ENCODE measurements around the gene PCNX1. TPM values are rescaled to one million over a fixed set of nuclear protein-coding genes. Genes with fewer than 3 reads are reported as not detected.
A peak's percentile ranks its signal among the peaks of the same experiment; 100 is the strongest.

The PCNX1 gene
- total and polyA plus RNA-seq, 2 experiments from 2014 or later, result 6.9 to 33.5 TPM

DNA sequence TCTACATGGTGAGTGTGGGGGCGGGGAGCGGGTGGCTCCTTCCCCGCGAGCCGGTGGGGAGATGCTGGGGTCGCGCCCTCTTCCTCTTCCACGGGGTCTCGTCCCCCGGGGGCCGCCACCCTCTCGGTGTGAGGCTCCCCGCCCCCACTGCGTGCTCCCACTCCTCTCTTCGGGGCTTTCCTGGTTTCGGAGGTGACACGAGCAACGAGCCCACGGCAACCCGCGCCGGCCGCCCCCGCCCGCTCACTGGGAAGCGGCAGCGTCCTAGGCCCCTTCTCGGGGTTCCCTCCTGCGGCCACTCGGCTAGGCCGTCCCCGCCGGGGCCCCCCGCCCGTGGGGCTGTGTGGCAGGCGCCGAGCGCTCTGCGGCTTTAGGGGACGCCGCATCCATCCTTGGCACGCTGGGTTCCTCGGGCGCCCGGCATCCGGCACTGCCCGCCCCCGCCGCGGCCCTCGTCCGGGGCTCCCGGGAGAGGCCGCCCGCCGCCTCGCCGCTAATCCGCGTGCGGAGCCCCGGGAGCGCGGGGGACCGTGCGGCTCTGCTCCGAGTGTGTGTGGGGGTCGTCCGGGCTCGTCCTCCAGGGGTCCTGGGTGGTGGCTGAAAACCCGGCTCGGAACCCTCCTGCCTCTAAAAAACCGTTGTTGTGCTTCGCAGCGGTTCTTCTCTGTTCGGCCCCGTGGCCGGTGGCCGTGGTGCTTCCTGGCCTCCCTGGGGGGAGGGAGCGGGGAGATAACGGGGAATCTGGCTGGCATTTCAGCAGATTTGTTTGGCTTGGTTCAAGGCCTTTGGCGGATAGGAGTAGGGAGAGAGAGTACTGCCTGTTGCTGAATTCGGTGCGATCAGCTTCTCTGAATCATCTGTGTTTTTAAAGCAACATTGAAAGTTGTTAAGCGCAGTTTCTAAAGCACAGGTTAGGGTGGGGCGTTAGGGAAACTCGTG lies 1.0 kb downstream of the PCNX1 start:
- H3K4me3 ChIP-seq, result peak overlapping the region; percentile 80
- peaks cover 4% of the 10 kb centered on the region; the same call in 1 of the 2 replicates for H4K20me1 ChIP-seq (ENCODE audit: insufficient read depth)
- H3K9ac ChIP-seq, result peak overlapping the region; percentile 93
- H3K4me1 ChIP-seq (ENCODE audit: insufficient read depth), result peaks cover 46% of the 10 kb centered on the region
- in situ Hi-C loops (cut with MboI), result no loop called here
- peak overlapping the region; percentile 91 for H3K4me2 ChIP-seq (ENCODE audit: unreplicated experiment)
- H3K9me2 ChIP-seq (ENCODE audit: insufficient read depth), result no peaks in the 10 kb centered on the region
- H3K27me3 ChIP-seq (replicated peaks; ENCODE audit: insufficient read depth), result no peaks in the 10 kb centered on the region
- H3K9me3 ChIP-seq (ENCODE audit: low read depth), result no peaks in the 10 kb centered on the region
- H3F3A ChIP-seq (ENCODE audit: insufficient read depth), result peaks cover 15% of the 10 kb centered on the region
- H3K27ac ChIP-seq, result peak overlapping the region; percentile 83
- H3K79me2 ChIP-seq (ENCODE audit: insufficient read depth), result peaks cover 66% of the 10 kb centered on the region
- no peaks in the 10 kb centered on the region for H3K36me3 ChIP-seq (ENCODE audit: low read depth)
- peak; percentile 78 for DNase-seq
- H2AFZ ChIP-seq, result peak overlapping the region; percentile 59
- 1 to 2% methylated on average over 47 to 65 of the region's 87 CpGs for WGBS, 2 experiments (ENCODE audit: low coverage in 1 of 2, low lambda C conversion rate in 2 of 2, missing lambda C conversion rate in 2 of 2)
- TF ChIP-seq EZH2phosphoT487 (IDR thresholded peaks at IDR 0.05; ENCODE audit: insufficient read depth, low read depth) (no peak), EZH2 (IDR thresholded peaks at IDR 0.05; ENCODE audit: insufficient read depth, poor library complexity, severe bottlenecking) (no peak)

DNA sequence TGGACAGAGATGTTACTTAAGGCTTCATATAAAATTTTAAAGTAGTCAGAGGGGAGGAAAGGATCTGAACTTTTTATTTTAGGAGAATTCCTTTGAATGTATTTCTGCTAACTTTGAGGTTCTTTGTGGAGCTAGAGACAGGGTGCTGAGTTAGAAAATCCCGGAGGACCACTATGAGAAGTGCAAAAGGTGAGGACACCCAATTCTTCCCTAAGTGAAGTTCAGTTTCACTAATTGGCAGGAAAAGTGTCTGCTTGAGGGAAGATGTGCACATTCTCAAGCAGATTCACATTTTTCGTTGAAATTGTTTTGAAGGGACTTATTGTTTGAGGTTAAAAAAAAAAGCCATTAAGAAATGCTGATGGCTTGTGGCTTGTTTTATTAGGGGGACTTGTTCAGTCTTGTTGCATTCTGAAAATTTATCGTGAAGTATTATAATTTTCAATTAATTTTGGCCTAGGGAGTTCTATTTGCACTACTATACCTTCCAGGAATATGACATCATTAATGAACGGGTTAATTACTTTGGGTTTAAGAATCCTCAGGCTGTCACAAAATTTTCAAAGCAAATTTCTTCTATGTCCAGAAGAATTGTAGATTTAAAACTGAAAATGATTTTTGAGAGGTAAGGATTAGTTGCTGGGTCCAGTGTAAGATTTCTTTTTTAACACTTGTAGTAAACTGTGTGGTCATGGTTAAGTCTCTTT lies 1.8 kb downstream of the PCNX1 start:
- H3K9ac ChIP-seq, result peak overlapping the region; percentile 93
- H2AFZ ChIP-seq, result peak overlapping the region; percentile 59
- TF ChIP-seq EZH2phosphoT487 (IDR thresholded peaks at IDR 0.05; ENCODE audit: insufficient read depth, low read depth) (no peak), EZH2 (IDR thresholded peaks at IDR 0.05; ENCODE audit: insufficient read depth, poor library complexity, severe bottlenecking) (no peak)
- peak overlapping the region; percentile 80 for H3K4me3 ChIP-seq
- no peaks in the 10 kb centered on the region for H3K9me2 ChIP-seq (ENCODE audit: insufficient read depth)
- H3K36me3 ChIP-seq (ENCODE audit: low read depth), result no peaks in the 10 kb centered on the region
- H4K20me1 ChIP-seq (ENCODE audit: insufficient read depth), result peaks cover 6% of the 10 kb centered on the region; the same call in 1 of the 2 replicates
- H3K27ac ChIP-seq, result peak overlapping the region; percentile 83
- in situ Hi-C loops (cut with MboI), result no loop called here
- H3K4me1 ChIP-seq (ENCODE audit: insufficient read depth), result peaks cover 46% of the 10 kb centered on the region
- H3K9me3 ChIP-seq (ENCODE audit: low read depth), result no peaks in the 10 kb centered on the region
- no peak for DNase-seq
- peaks cover 15% of the 10 kb centered on the region for H3F3A ChIP-seq (ENCODE audit: insufficient read depth)
- peak overlapping the region; percentile 91 for H3K4me2 ChIP-seq (ENCODE audit: unreplicated experiment)
- 2% methylated on average over 4 of the region's 4 CpGs for WGBS, 2 experiments (ENCODE audit: low coverage in 1 of 2, low lambda C conversion rate in 2 of 2, missing lambda C conversion rate in 2 of 2)
- H3K79me2 ChIP-seq (ENCODE audit: insufficient read depth), result peaks cover 75% of the 10 kb centered on the region
- no peaks in the 10 kb centered on the region for H3K27me3 ChIP-seq (replicated peaks; ENCODE audit: insufficient read depth)

DNA sequence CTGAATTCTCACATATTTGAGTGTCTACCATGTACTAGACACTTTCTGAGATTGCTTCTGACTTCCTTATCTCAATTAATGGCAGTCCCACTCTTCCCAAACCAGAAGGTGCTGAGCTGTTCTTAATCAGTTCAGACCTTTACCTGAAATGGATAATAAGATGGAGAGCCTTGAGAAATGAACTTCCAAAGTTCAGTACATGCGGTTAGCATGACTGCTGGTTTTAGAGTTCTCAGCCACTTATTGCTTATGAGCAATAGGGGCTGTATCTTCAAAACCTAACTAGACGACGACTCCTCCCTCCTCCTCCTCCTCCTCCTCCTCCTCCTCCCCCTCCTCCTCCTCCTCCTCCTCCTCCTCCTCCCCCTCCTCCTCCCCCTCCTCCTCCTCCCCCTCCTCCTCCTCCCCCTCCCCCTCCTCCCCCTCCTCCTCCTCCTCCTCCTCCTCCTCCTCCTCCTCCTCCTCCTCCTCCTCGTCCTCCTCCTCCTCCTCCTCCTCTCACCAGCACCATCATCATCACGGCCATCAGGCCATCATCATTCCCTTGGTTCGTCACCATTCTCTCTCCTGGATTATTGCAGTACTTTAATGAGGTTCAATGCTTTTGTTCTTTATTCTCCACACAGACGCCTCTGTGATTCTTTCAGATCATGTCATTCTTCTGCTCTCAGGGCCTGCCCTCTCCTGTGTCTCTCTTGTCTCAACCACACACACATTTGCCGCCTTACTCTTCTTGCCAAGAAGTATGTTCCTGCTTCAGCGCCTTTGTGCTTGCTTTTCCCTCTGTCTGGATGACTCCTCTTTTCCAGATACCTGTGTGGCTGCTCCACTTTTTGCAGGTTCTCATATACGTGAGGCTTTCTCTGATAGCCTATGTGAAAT lies 2.7 kb downstream of the PCNX1 start:
- H3K79me2 ChIP-seq (ENCODE audit: insufficient read depth), result peaks cover 84% of the 10 kb centered on the region
- peak overlapping the region; percentile 91 for H3K4me2 ChIP-seq (ENCODE audit: unreplicated experiment)
- in situ Hi-C loops (cut with MboI), result no loop called here
- H3F3A ChIP-seq (ENCODE audit: insufficient read depth), result peaks cover 15% of the 10 kb centered on the region
- peak overlapping the region; percentile 80 for H3K4me3 ChIP-seq
- H4K20me1 ChIP-seq (ENCODE audit: insufficient read depth), result peaks cover 15% of the 10 kb centered on the region; the same call in 1 of the 2 replicates
- DNase-seq, result peak; percentile 54
- peak overlapping the region; percentile 93 for H3K9ac ChIP-seq
- no peaks in the 10 kb centered on the region for H3K36me3 ChIP-seq (ENCODE audit: low read depth)
- peaks cover 39% of the 10 kb centered on the region for H3K4me1 ChIP-seq (ENCODE audit: insufficient read depth)
- no peaks in the 10 kb centered on the region for H3K27me3 ChIP-seq (replicated peaks; ENCODE audit: insufficient read depth)
- peak overlapping the region; percentile 83 for H3K27ac ChIP-seq
- TF ChIP-seq EZH2phosphoT487 (IDR thresholded peaks at IDR 0.05; ENCODE audit: insufficient read depth, low read depth) (no peak), EZH2 (IDR thresholded peaks at IDR 0.05; ENCODE audit: insufficient read depth, poor library complexity, severe bottlenecking) (no peak)
- H3K9me2 ChIP-seq (ENCODE audit: insufficient read depth), result no peaks in the 10 kb centered on the region
- 68 to 74% methylated on average over 8 to 10 of the region's 10 CpGs for WGBS, 2 experiments (ENCODE audit: low coverage in 1 of 2, low lambda C conversion rate in 2 of 2, missing lambda C conversion rate in 2 of 2)
- H2AFZ ChIP-seq, result no peak overlapping the region
- no peaks in the 10 kb centered on the region for H3K9me3 ChIP-seq (ENCODE audit: low read depth)

DNA sequence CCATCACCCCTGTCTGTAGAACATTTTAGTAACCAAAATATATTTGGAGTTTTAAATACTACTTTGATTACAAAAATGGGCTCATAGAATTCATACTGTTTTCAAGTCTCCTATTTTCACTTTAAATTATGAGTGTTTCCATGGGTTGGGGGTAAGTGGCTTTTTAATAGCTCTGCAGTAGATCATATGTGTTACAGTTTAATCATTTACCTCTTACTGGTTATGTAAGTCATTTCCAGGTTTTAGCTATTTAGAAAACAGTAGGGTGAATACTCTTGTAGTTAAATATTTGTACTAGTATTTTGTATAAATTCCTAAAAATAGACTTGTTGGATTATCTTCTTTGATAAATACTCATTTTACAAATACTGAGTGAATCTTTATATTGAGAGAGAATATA lies 8.2 kb downstream of the PCNX1 start:
- Histone ChIP-seq H3K36me3 (ENCODE audit: low read depth) (no peaks in the 10 kb centered on the region), H3F3A (ENCODE audit: insufficient read depth) (peaks cover 18% of the 10 kb centered on the region), H2AFZ (no peak overlapping the region), H3K4me2 (ENCODE audit: unreplicated experiment) (no peak overlapping the region), H3K27me3 (replicated peaks; ENCODE audit: insufficient read depth) (no peaks in the 10 kb centered on the region), H4K20me1 (ENCODE audit: insufficient read depth) (peaks cover 36% of the 10 kb centered on the region), H3K9me3 (ENCODE audit: low read depth) (no peaks in the 10 kb centered on the region), H3K79me2 (ENCODE audit: insufficient read depth) (peaks cover 99% of the 10 kb centered on the region), H3K9me2 (ENCODE audit: insufficient read depth) (no peaks in the 10 kb centered on the region), H3K4me1 (ENCODE audit: insufficient read depth) (peaks cover 48% of the 10 kb centered on the region), H3K27ac (no peak overlapping the region), H3K4me3 (no peak overlapping the region), H3K9ac (no peak overlapping the region)
- no peak for DNase-seq
- TF ChIP-seq EZH2 (IDR thresholded peaks at IDR 0.05; ENCODE audit: insufficient read depth, poor library complexity, severe bottlenecking) (no peak), EZH2phosphoT487 (IDR thresholded peaks at IDR 0.05; ENCODE audit: insufficient read depth, low read depth) (no peak)
- in situ Hi-C loops (cut with MboI), result no loop called here

Data from GM23248 (cell line).